Smooth muscle cell (in vitro differentiated cells): ENCODE results near the gene PTPRC. TPM values are rescaled to one million over a fixed set of nuclear protein-coding genes. Genes with fewer than 3 reads are reported as not detected.

Source experiments
- DNase-seq: peaks from one replicate; lab custom pipeline; 2025; ENCODE audit not compliant: unreplicated experiment; lab: John Stamatoyannopoulos, UW
- H2AFZ ChIP-seq: fragments of 200-600 bp; sonication (generic); 2 replicates; pipeline ENCODE4 v1.6.0; 2016; ENCODE audit warnings: antibody characterized with exemption, low read depth, mild to moderate bottlenecking
- H3F3A ChIP-seq: fragments of 200-600 bp; sonication (generic); 2 replicates; pipeline ENCODE4 v1.6.0; 2017; ENCODE audit warnings: antibody characterized with exemption, low read depth
- H3K27ac ChIP-seq: fragments of 200-600 bp; sonication (generic); 2 replicates; pipeline ENCODE4 v1.5.1; 2016; ENCODE audit warnings: low read depth, mild to moderate bottlenecking
- H3K27me3 ChIP-seq: fragments of 200-600 bp; sonication (generic); 2 replicates; pipeline ENCODE4 v1.6.1; 2016; ENCODE audit warnings: low read depth, mild to moderate bottlenecking
- H3K36me3 ChIP-seq: fragments of 200-600 bp; sonication (generic); 2 replicates; pipeline ENCODE4 v1.5.1; 2016; ENCODE audit warnings: low read depth
- H3K4me1 ChIP-seq: fragments of 200-600 bp; sonication (generic); 2 replicates; pipeline ENCODE4 v1.5.1; 2016; ENCODE audit warnings: low read depth
- H3K4me2 ChIP-seq: fragments of 200-600 bp; sonication (generic); 2 replicates; pipeline ENCODE4 v1.6.0; 2016; ENCODE audit warnings: mild to moderate bottlenecking
- H3K4me3 ChIP-seq: fragments of 200-600 bp; sonication (generic); 2 replicates; pipeline ENCODE4 v1.5.1; 2016; ENCODE audit warnings: mild to moderate bottlenecking
- H3K79me2 ChIP-seq: fragments of 200-600 bp; sonication (generic); 2 replicates; pipeline ENCODE4 v1.6.0; 2016; ENCODE audit warnings: low read depth, mild to moderate bottlenecking
- H3K9ac ChIP-seq: fragments of 200-600 bp; sonication (generic); 2 replicates; pipeline ENCODE4 v1.6.0; 2016; ENCODE audit warnings: low read depth
- H3K9me3 ChIP-seq: fragments of 200-600 bp; sonication (generic); replicated peaks from 2 replicates; pipeline ENCODE4 v1.5.1; 2016; ENCODE audit warnings: low read depth
- H4K20me1 ChIP-seq: fragments of 200-600 bp; sonication (generic); 2 replicates; pipeline ENCODE4 v1.6.0; 2016; ENCODE audit warnings: low read depth
- WGBS: methylation state at CpG from one replicate; pipeline ENCODE4 v1.1.7; 2016; ENCODE audit warnings: low lambda C conversion rate; 5-methylcytosine and 5-hydroxymethylcytosine counted together
- polyA plus RNA-seq: library from polyadenylated mRNA; unstranded; fragments of >200 nt; fragmentation: Nextera tagmentation; extraction: Ambion mirVana; gene quantifications from 2 replicates; pipeline ENCODE4 v1.2.1, GENCODE V29; 2016
- total RNA-seq: library from RNA; depleted of rRNA; stranded (reverse); fragments of >200 nt; gene quantifications from 2 replicates; pipeline ENCODE4 v1.2.3, GENCODE V29; 2014
- TF ChIP-seq, protein P1 (sequence below): fragments of 200-600 bp; sonication (generic); IDR thresholded peaks from 2 replicates; pipeline ENCODE4 v1.5.1; 2017; ENCODE audit warnings: borderline replicate concordance, mild to moderate bottlenecking, antibody characterized with exemption; ENCODE audit not compliant: insufficient read depth, poor library complexity, severe bottlenecking

PTPRC gene
- total and polyA plus RNA-seq, 2 experiments from 2014 or later, result 0.04 TPM; not detected in 1

DNA sequence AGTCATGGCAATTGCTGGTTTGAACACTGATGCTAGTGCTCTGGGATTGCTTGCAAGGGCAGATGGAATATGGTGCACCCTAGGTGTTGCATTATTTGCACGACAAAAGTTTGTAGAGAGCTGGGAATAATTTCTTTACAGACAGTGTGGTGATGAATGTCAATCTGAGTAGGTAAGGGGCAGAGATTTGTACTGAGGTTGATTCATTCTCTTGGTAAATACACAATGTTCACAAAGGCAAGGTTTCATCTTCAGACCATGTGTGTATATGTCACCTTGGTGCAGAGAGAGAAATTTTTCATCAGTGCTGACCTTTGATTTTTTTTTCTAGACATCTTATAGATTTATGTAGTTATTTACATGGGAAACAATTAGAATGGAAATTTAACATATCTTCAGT lies 5.0 kb downstream of the PTPRC start:
- Histone ChIP-seq H3K79me2 (no peaks in the 10 kb centered on the region), H2AFZ (no peak overlapping the region), H3F3A (no peaks in the 10 kb centered on the region), H4K20me1 (no peaks in the 10 kb centered on the region), H3K4me2 (no peak overlapping the region), H3K27ac (no peak overlapping the region), H3K9ac (no peak overlapping the region), H3K36me3 (no peaks in the 10 kb centered on the region), H3K27me3 (no peaks in the 10 kb centered on the region), H3K9me3 (no peaks in the 10 kb centered on the region), H3K4me3 (no peak overlapping the region), H3K4me1 (no peaks in the 10 kb centered on the region)
- TF ChIP-seq, protein P1, sequence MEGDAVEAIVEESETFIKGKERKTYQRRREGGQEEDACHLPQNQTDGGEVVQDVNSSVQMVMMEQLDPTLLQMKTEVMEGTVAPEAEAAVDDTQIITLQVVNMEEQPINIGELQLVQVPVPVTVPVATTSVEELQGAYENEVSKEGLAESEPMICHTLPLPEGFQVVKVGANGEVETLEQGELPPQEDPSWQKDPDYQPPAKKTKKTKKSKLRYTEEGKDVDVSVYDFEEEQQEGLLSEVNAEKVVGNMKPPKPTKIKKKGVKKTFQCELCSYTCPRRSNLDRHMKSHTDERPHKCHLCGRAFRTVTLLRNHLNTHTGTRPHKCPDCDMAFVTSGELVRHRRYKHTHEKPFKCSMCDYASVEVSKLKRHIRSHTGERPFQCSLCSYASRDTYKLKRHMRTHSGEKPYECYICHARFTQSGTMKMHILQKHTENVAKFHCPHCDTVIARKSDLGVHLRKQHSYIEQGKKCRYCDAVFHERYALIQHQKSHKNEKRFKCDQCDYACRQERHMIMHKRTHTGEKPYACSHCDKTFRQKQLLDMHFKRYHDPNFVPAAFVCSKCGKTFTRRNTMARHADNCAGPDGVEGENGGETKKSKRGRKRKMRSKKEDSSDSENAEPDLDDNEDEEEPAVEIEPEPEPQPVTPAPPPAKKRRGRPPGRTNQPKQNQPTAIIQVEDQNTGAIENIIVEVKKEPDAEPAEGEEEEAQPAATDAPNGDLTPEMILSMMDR, result no peak
- 85% methylated on average over 1 of the region's 1 CpG for WGBS
- no peak for DNase-seq

- Histone ChIP-seq H3K27ac (no peak overlapping the region), H3K4me1 (no peaks in the 10 kb centered on the region), H3K4me3 (no peak overlapping the region), H3K4me2 (no peak overlapping the region), H3K9ac (no peak overlapping the region), H3K27me3 (no peaks in the 10 kb centered on the region), H3K9me3 (no peaks in the 10 kb centered on the region), H4K20me1 (no peaks in the 10 kb centered on the region), H2AFZ (no peak overlapping the region), H3K36me3 (no peaks in the 10 kb centered on the region), H3K79me2 (no peaks in the 10 kb centered on the region), H3F3A (no peaks in the 10 kb centered on the region)
- WGBS, result 80% methylated on average over 1 of the region's 1 CpG
- TF ChIP-seq, protein P1, result no peak
- DNase-seq, result no peak
Measured at GRCh38 chr1:198647055-198647454, 8.2 kb downstream of the PTPRC start.

DNA sequence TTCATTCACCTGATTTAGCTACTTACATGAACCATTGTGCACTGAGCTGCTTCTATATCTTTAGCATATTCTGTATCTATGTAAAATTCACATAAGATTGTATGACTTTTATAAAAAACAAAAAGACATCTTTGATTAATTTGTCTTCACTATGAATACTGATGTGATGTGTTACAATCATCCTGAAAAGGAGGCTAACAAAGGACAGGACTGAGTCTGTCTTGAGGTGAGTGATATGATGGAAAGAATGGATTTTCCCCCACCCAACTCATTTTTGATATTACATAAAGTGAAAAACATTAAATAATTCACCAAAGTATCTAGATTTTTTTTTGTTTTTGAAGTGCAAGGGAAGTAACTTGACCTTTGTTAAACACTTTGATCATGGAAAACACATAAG lies 9.8 kb downstream of the PTPRC start:
- Histone ChIP-seq H2AFZ (no peak overlapping the region), H3K9me3 (no peaks in the 10 kb centered on the region), H3K9ac (no peak overlapping the region), H3K4me2 (no peak overlapping the region), H3K4me3 (no peak overlapping the region), H4K20me1 (no peaks in the 10 kb centered on the region), H3K27ac (no peak overlapping the region), H3K4me1 (no peaks in the 10 kb centered on the region), H3K79me2 (no peaks in the 10 kb centered on the region), H3K27me3 (no peaks in the 10 kb centered on the region), H3K36me3 (no peaks in the 10 kb centered on the region), H3F3A (no peaks in the 10 kb centered on the region)
- DNase-seq, result no peak
- TF ChIP-seq, protein P1, result no peak

DNA sequence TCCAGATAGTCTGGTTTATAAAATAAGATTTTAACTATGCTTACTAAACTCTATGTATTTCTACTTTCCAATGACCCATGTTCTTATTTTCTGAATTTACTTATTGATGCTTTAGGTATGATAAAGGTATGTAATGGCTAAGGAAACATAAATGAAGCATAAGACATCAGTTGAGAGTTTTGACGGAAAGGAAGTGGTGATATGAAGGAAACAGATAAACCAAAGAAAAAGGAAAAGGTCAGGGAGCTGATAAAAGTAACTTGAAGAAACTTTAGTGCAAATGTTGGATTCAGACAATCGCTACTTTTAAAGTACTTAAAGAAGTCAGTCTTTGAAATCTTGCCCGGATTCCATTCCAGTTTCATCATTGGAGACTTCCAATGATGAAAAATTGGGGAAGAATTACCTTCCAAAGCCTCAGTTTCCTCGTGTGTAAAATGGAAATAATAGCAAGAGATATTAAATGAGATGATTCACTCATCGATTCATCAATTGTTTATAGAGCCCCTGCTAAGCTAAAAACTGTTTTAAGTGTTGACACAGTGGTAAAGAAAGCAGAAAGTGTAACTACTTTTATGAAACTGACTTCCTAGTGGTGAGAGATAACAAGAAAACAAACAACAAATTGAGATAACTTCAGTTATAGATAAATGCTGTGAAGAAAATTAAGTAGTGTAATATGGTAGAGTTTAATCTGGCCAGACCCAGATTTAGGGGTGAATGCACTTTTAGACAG lies 10.6 kb downstream of the PTPRC start:
- H3K27me3 ChIP-seq, result no peaks in the 10 kb centered on the region
- 91% methylated on average over 5 of the region's 5 CpGs for WGBS
- TF ChIP-seq, protein P1, result no peak
- no peak overlapping the region for H2AFZ ChIP-seq
- H3K4me2 ChIP-seq, result no peak overlapping the region
- H3K9ac ChIP-seq, result no peak overlapping the region
- H3K36me3 ChIP-seq, result no peaks in the 10 kb centered on the region
- H4K20me1 ChIP-seq, result no peaks in the 10 kb centered on the region
- no peaks in the 10 kb centered on the region for H3K9me3 ChIP-seq
- no peaks in the 10 kb centered on the region for H3K79me2 ChIP-seq
- no peaks in the 10 kb centered on the region for H3F3A ChIP-seq
- no peak overlapping the region for H3K27ac ChIP-seq
- no peaks in the 10 kb centered on the region for H3K4me1 ChIP-seq
- no peak for DNase-seq
- H3K4me3 ChIP-seq, result no peak overlapping the region
